IMR-90 (cell line): ENCODE results near the gene MCAM. TPM values are rescaled to one million over a fixed set of nuclear protein-coding genes. Genes with fewer than 3 reads are reported as not detected.

ENCODE experiments used
- ATAC-seq: fragments of 200-7000 bp; cut with Tn5 transposase; 2 replicates; pipeline ENCODE4 v1.9.1; 2020; ENCODE audit warnings: low read depth, mild to moderate bottlenecking, moderate library complexity
- BruUV-seq: library from RNA; stranded (reverse); fragments of 400-500 nt; replicated peaks from 2 replicates; lab custom pipeline; 2021; lab: Mats Ljungman, UMichigan
- CTCF ChIA-PET: fragments of 300-600 bp; formaldehyde crosslinking; extraction: SDS; loops from one replicate; lab custom pipeline; 2021; ENCODE audit warnings: antibody characterized with exemption; lab: Yijun Ruan, JAX
- POLR2A ChIA-PET: fragments of 300-600 bp; sonication (Branson Sonifier 250); formaldehyde crosslinking; loops from one replicate; lab custom pipeline; 2022; ENCODE audit warnings: antibody characterized with exemption; ENCODE audit not compliant: unreplicated experiment; lab: Charles Lee
- DNase-seq: peaks from one replicate; pipeline ENCODE4 v3.0.0; 2013
- H2AFZ ChIP-seq: replicated peaks from 2 replicates; pipeline ENCODE3; 2013; ENCODE audit warnings: low read length, mild to moderate bottlenecking; ENCODE audit not compliant: poor library complexity
- H2AK5ac ChIP-seq: 2 replicates; pipeline ENCODE4 v1.6.1; 2013; ENCODE audit warnings: low read depth, low read length, inconsistent platforms
- H2AK9ac ChIP-seq: replicated peaks from 2 replicates; pipeline ENCODE3; 2013; ENCODE audit warnings: mild to moderate bottlenecking, low read depth, low read length, moderate library complexity; ENCODE audit not compliant: poor library complexity
- H2BK120ac ChIP-seq: 2 replicates; pipeline ENCODE4 v1.6.1; 2013; ENCODE audit warnings: low read depth, low read length, inconsistent platforms
- H2BK15ac ChIP-seq: 3 replicates; pipeline ENCODE4 v1.6.1; 2013; ENCODE audit warnings: low read depth, low read length, inconsistent platforms
- H2BK20ac ChIP-seq: 2 replicates; pipeline ENCODE4 v1.6.1; 2013; ENCODE audit warnings: low read depth, mild to moderate bottlenecking, inconsistent platforms, low read length, moderate library complexity
- H2BK5ac ChIP-seq: 2 replicates; pipeline ENCODE4 v1.6.1; 2013; ENCODE audit warnings: mild to moderate bottlenecking, low read depth, low read length, inconsistent platforms; ENCODE audit not compliant: poor library complexity, severe bottlenecking
- H3K14ac ChIP-seq: replicated peaks from 2 replicates; pipeline ENCODE4 v1.6.1; 2013; ENCODE audit warnings: low read depth, low read length, inconsistent platforms
- H3K18ac ChIP-seq: 2 replicates; pipeline ENCODE4 v1.6.1; 2013; ENCODE audit warnings: low read depth, low read length, control low read depth
- H3K23ac ChIP-seq: 2 replicates; pipeline ENCODE4 v1.6.1; 2013; ENCODE audit warnings: low read depth, low read length, inconsistent platforms
- H3K27ac ChIP-seq: 2 replicates; pipeline ENCODE4 v1.5.1; 2013; ENCODE audit warnings: mild to moderate bottlenecking, control low read depth, low read length; ENCODE audit not compliant: insufficient read depth
- H3K27me3 ChIP-seq: 2 replicates; pipeline ENCODE4 v1.6.1; 2013; ENCODE audit warnings: low read length; ENCODE audit not compliant: control insufficient read depth, insufficient read depth
- H3K36me3 ChIP-seq: 2 replicates; pipeline ENCODE4 v1.6.1; 2013; ENCODE audit warnings: low read length, mixed read lengths; ENCODE audit not compliant: control insufficient read depth, insufficient read depth
- H3K4ac ChIP-seq: 2 replicates; pipeline ENCODE4 v1.6.1; 2013; ENCODE audit warnings: low read depth, low read length, inconsistent platforms
- H3K4me1 ChIP-seq: 2 replicates; pipeline ENCODE4 v1.6.1; 2013; ENCODE audit warnings: low read length, mixed read lengths; ENCODE audit not compliant: control insufficient read depth, insufficient read depth
- H3K4me2 ChIP-seq: 2 replicates; pipeline ENCODE4 v1.6.1; 2013; ENCODE audit warnings: low read depth, mild to moderate bottlenecking, control low read depth, low read length, moderate library complexity
- H3K4me3 ChIP-seq: 2 replicates; pipeline ENCODE4 v1.5.1; 2013; ENCODE audit warnings: low read depth, mild to moderate bottlenecking, control low read depth, low read length, moderate library complexity; ENCODE audit not compliant: insufficient read depth
- H3K56ac ChIP-seq: 2 replicates; pipeline ENCODE4 v1.6.1; 2013; ENCODE audit warnings: low read length, inconsistent platforms; ENCODE audit not compliant: insufficient read depth; ENCODE audit errors: extremely low read depth
- H3K79me1 ChIP-seq, 2 experiments: 2 replicates each; pipeline ENCODE4 v1.6.1; 2013; ENCODE audit warnings: low read length in 2 of 2, inconsistent platforms in 1 of 2, low read depth in 1 of 2
- H3K9ac ChIP-seq: 2 replicates; pipeline ENCODE4 v1.6.1; 2013; ENCODE audit warnings: low read depth, low read length, control low read depth
- H3K9me1 ChIP-seq: 2 replicates; pipeline ENCODE4 v1.6.1; 2013; ENCODE audit warnings: low read length, inconsistent platforms; ENCODE audit not compliant: insufficient read depth
- H3K9me3 ChIP-seq: 2 replicates; pipeline ENCODE4 v1.6.1; 2013; ENCODE audit warnings: low read length; ENCODE audit not compliant: control insufficient read depth, insufficient read depth
- H4K20me1 ChIP-seq: 2 replicates; pipeline ENCODE4 v1.6.1; 2013; ENCODE audit warnings: low read length, inconsistent platforms; ENCODE audit not compliant: insufficient read depth
- H4K5ac ChIP-seq: 2 replicates; pipeline ENCODE4 v1.6.1; 2013; ENCODE audit warnings: mild to moderate bottlenecking, low read depth, low read length, control low read depth
- H4K8ac ChIP-seq, 2 experiments: 2 replicates each; pipeline ENCODE4 v1.6.1; 2013; ENCODE audit warnings: low read depth in 2 of 2, low read length in 2 of 2, control low read depth in 1 of 2, inconsistent platforms in 1 of 2
- H4K91ac ChIP-seq: 2 replicates; pipeline ENCODE4 v1.6.1; 2013; ENCODE audit warnings: low read depth, low read length, inconsistent platforms; ENCODE audit not compliant: insufficient read depth
- BHLHE40 ChIP-seq: fragments of 150-350 bp; IDR thresholded peaks from 2 replicates; pipeline ENCODE4 v1.6.1; 2016; ENCODE audit warnings: mild to moderate bottlenecking, low read depth, low read length
- CTCF ChIP-seq: conservative IDR thresholded peaks from 2 replicates; pipeline ENCODE4 v1.5.1; 2012; ENCODE audit warnings: mild to moderate bottlenecking, low read depth, low read length, improper control_type of control experiment
- MAFK ChIP-seq: IDR thresholded peaks from 2 replicates; pipeline ENCODE4 v1.6.1; 2012; ENCODE audit warnings: low read depth, low read length, improper control_type of control experiment
- MXI1 ChIP-seq: IDR thresholded peaks from 2 replicates; pipeline ENCODE4 v1.6.1; 2012; ENCODE audit warnings: low read depth, mild to moderate bottlenecking, low read length, moderate library complexity, borderline replicate concordance
- NFE2L2 ChIP-seq: fragments of 150-350 bp; IDR thresholded peaks from 2 replicates; pipeline ENCODE4 v1.6.1; 2016; ENCODE audit warnings: low read depth, mild to moderate bottlenecking, low read length
- POLR2A ChIP-seq: IDR thresholded peaks from 2 replicates; pipeline ENCODE4 v1.6.1; 2012; ENCODE audit warnings: mild to moderate bottlenecking, low read depth, low read length
- RAD21 ChIP-seq: IDR thresholded peaks from 2 replicates; pipeline ENCODE4 v1.6.1; 2012; ENCODE audit warnings: low read length, improper control_type of control experiment
- RCOR1 ChIP-seq: IDR thresholded peaks from 2 replicates; pipeline ENCODE4 v1.6.1; 2012; ENCODE audit warnings: mild to moderate bottlenecking, low read length, improper control_type of control experiment; ENCODE audit not compliant: insufficient replicate concordance
- RFX5 ChIP-seq: IDR thresholded peaks from 2 replicates; pipeline ENCODE4 v1.8.0; 2012; ENCODE audit warnings: low read depth, mild to moderate bottlenecking, low read length, moderate library complexity
- SMC3 ChIP-seq: fragments of 150-350 bp; IDR thresholded peaks from 2 replicates; pipeline ENCODE4 v1.6.1; 2016; ENCODE audit warnings: low read depth, mild to moderate bottlenecking, antibody characterized with exemption, low read length, moderate library complexity
- WGBS, 2 experiments: methylation state at CpG; one replicate each; pipeline versions ENCODE4 v1.1.5 to v1.1.7; 2013; ENCODE audit warnings: missing lambda C conversion rate in 2 of 2; ENCODE audit not compliant: insufficient read length in 1 of 2; ENCODE audit errors: extremely low coverage in 2 of 2; 5-methylcytosine and 5-hydroxymethylcytosine counted together
- dilution Hi-C: fragments of 300-500 bp; cut with HindIII; formaldehyde crosslinking; loops from one replicate; pipeline ENCODE4 v1.14.3; 2018; ENCODE audit warnings: low sequenced_read_pairs; ENCODE audit not compliant: unreplicated experiment
- in situ Hi-C: fragments of 300-500 bp; cut with MboI; formaldehyde crosslinking; loops from 3 replicates; pipeline ENCODE4 v1.14.3; 2019; ENCODE audit warnings: low sequenced_read_pairs, inconsistent platforms, mixed read lengths
- intact Hi-C: fragments of 100-400 bp; cut with micrococcal nuclease; formaldehyde crosslinking; loops from 2 replicates; pipeline ENCODE4 v1.10.0; 2022
- polyA plus RNA-seq, 3 experiments: library from polyadenylated mRNA; depleted of rRNA; stranded (reverse); fragments of >200 nt; gene quantifications; 2 replicates each; pipeline ENCODE4 v1.2.3, GENCODE V29; 2012; ENCODE audit warnings: low replicate concordance in 1 of 3
- total RNA-seq: library from RNA; depleted of rRNA; stranded (reverse); fragments of >200 nt; gene quantifications from 2 replicates; pipeline ENCODE4 v1.2.3, GENCODE V29; 2012

MCAM gene
- total and polyA plus RNA-seq, 2 of the 4 experiments (the other 2 are of a cell fraction): 95.1 to 131 TPM

- H3K18ac ChIP-seq: no peak overlapping the region
- H2AFZ ChIP-seq: no peak overlapping the region
- H3K14ac ChIP-seq: no peak overlapping the region
- TF ChIP-seq NFE2L2 (no peak), RAD21 (no peak), SMC3 (no peak), POLR2A (no peak), RCOR1 (no peak), BHLHE40 (no peak), MXI1 (no peak), RFX5 (no peak), MAFK (no peak), CTCF (no peak)
- H3K4me3 ChIP-seq: no peak overlapping the region
- no peak overlapping the region for H3K27ac ChIP-seq
- no peak overlapping the region for H4K91ac ChIP-seq
- H3K9me1 ChIP-seq: no peaks in the 10 kb centered on the region; the same call in 1 of the 2 replicates
- POLR2A ChIA-PET: no interaction called here
- no peak overlapping the region for H2BK120ac ChIP-seq
- H3K27me3 ChIP-seq: no peaks in the 10 kb centered on the region
- dilution Hi-C loops (no loop called here), intact Hi-C loops (no loop called here), in situ Hi-C loops (no loop called here)
- H2BK15ac ChIP-seq: no peak overlapping the region
- no peak overlapping the region for H4K5ac ChIP-seq
- H3K9me3 ChIP-seq: peaks cover 9% of the 10 kb centered on the region
- H3K9ac ChIP-seq: no peak overlapping the region
- DNase-seq (no peak), ATAC-seq (no peak)
- H4K20me1 ChIP-seq: no peaks in the 10 kb centered on the region
- H3K79me1 ChIP-seq: peaks cover 10 to 24% of the 10 kb centered on the region in 2 experiments; a peak in 3 of 4 replicates
- no peak overlapping the region for H2BK20ac ChIP-seq
- H2BK5ac ChIP-seq: no peak overlapping the region
- no peaks in the 10 kb centered on the region for H3K4me1 ChIP-seq
- H3K56ac ChIP-seq: no peak overlapping the region
- BruUV-seq: no TSS peak
- H3K4me2 ChIP-seq: no peak overlapping the region
- no peak overlapping the region for H2AK9ac ChIP-seq
- CTCF ChIA-PET: no interaction called here
- peaks cover 30% of the 10 kb centered on the region for H3K36me3 ChIP-seq
- no peak overlapping the region for H3K4ac ChIP-seq
- no peak overlapping the region for H2AK5ac ChIP-seq
- 100% methylated on average over 2 of the region's 3 CpGs; no CpG with 5 or more reads in 1 of the 2 experiments for WGBS, 2 experiments
- no peak overlapping the region for H4K8ac ChIP-seq
- no peak overlapping the region for H3K23ac ChIP-seq
These were observed 23.5 kb downstream of the MCAM start for GRCh38 chr11:119293461-119293860.
